Common myeloid progenitor, CD34-positive (primary cell): Measurements from ENCODE around the gene PRRT1B.

Experiments used
- CTCF ChIA-PET: fragments of 350-600 bp; sonication (Branson Sonifier 250); formaldehyde crosslinking; loops from one replicate; lab custom pipeline; 2021; ENCODE audit warnings: antibody characterized with exemption; lab: Charles Lee
- POLR2A ChIA-PET: fragments of 350-600 bp; sonication (Branson Sonifier 250); formaldehyde crosslinking; loops from one replicate; lab custom pipeline; 2021; ENCODE audit warnings: antibody characterized with exemption; lab: Charles Lee
- DNase-seq, 3 donors: peaks; one replicate each; pipeline versions ENCODE4 v3.0.0 to v3.0.0-alpha.2; 2013
- H3K27ac ChIP-seq, 2 experiments: 1 replicate in 1 of 2; 2 replicates in 1 of 2; pipeline ENCODE4 v1.7.0; 2013; ENCODE audit warnings: inconsistent platforms in 2 of 2, low read length in 2 of 2, mild to moderate bottlenecking in 2 of 2, low read depth in 1 of 2, moderate library complexity in 1 of 2; ENCODE audit not compliant: severe bottlenecking in 2 of 2, insufficient read depth in 1 of 2, poor library complexity in 1 of 2
- H3K27me3 ChIP-seq, 5 experiments: replicated peaks in 2 of 5; 1 replicate in 3 of 5; 2 replicates in 2 of 5; pipeline versions ENCODE4 v1.6.1 to v1.7.0; 2013; ENCODE audit warnings: low read length in 4 of 5, mild to moderate bottlenecking in 2 of 5, moderate library complexity in 2 of 5, inconsistent platforms in 1 of 5; ENCODE audit not compliant: insufficient read depth in 5 of 5, control insufficient read depth in 4 of 5
- H3K36me3 ChIP-seq, 4 experiments: 1 replicate in 2 of 4; 2 replicates in 2 of 4; pipeline versions ENCODE4 v1.6.1 to v1.7.0; 2013; ENCODE audit warnings: low read length in 3 of 4, control low read depth in 1 of 4, mild to moderate bottlenecking in 1 of 4; ENCODE audit not compliant: control insufficient read depth in 4 of 4, insufficient read depth in 4 of 4
- H3K4me1 ChIP-seq, 4 experiments: 1 replicate in 3 of 4; 2 replicates in 1 of 4; pipeline versions ENCODE4 v1.6.1 to v1.7.1; 2013; ENCODE audit warnings: low read length in 3 of 4, mild to moderate bottlenecking in 3 of 4, control low read depth in 1 of 4, inconsistent platforms in 1 of 4, moderate library complexity in 1 of 4; ENCODE audit not compliant: control insufficient read depth in 4 of 4, insufficient read depth in 4 of 4; ENCODE audit errors: control extremely low read depth in 1 of 4
- H3K4me3 ChIP-seq, 7 experiments: 1 replicate in 4 of 7; 2 replicates in 3 of 7; pipeline versions ENCODE4 v1.5.1 to v1.7.0; 2013; ENCODE audit warnings: mild to moderate bottlenecking in 7 of 7, low read length in 6 of 7, moderate library complexity in 6 of 7, inconsistent platforms in 2 of 7, low read depth in 2 of 7, control low read depth in 1 of 7; ENCODE audit not compliant: insufficient read depth in 4 of 7, control insufficient read depth in 1 of 7; ENCODE audit errors: extremely low read depth in 1 of 7
- H3K9me3 ChIP-seq, 5 experiments: 1 replicate in 4 of 5; 2 replicates in 1 of 5; pipeline versions ENCODE4 v1.6.1 to v1.7.1; 2013; ENCODE audit warnings: low read length in 4 of 5, mild to moderate bottlenecking in 2 of 5, inconsistent platforms in 1 of 5, low read depth in 1 of 5, moderate library complexity in 1 of 5; ENCODE audit not compliant: control insufficient read depth in 4 of 5, insufficient read depth in 2 of 5; ENCODE audit errors: control extremely low read depth in 1 of 5
- WGBS: methylation state at CpG from one replicate; pipeline ENCODE4 v1.1.5; 2013; ENCODE audit not compliant: insufficient coverage; 5-methylcytosine and 5-hydroxymethylcytosine counted together

PRRT1B gene

DNA sequence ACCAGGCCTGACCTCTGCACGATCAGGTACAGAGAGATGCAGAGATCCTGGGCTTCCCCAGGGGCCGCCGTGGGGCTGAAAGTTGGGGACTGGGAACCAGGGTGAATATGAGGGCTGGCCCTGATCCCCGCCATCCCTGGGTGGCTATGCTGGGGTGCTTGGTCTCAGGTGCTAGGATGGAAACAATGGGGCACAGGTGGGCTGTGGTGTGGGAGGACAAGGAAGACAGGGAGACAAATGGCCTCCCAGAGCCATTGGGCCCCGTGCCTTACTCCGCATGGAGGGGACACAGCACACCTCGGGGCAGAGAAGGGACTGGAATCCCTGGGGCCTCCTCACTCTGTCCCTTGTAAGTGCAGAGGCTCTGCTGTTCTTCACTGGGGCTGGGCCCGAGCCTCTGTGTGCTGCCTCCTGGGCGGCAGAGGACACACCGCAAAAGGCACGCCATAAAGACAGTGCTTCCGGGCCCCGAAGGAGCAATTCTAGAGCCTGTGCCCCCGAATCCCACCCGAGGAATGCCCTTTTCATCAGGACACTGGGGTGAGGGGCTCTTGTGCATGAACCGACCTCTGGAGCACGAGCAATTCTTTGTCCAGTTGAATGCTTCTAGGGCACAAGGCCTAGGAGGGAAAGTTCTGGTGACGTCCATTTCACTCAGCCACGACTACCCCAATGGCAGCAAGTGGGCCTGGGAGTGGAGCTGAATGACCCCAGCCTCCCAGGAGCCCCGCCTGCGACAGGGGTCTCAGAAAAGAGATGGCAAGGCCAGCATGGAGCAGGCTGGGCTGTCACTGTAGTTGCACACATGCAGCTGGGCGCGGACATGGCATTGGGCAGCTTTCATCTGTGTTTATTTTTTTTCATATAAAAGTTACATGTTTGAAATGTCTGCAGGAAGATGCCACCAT, 30.9 kb downstream of the PRRT1B start:
- Histone ChIP-seq H3K27ac (no peak overlapping the region), H3K9me3 (no peaks in the 10 kb centered on the region), H3K36me3 (peaks cover 0 to 47% (median 11%) of the 10 kb centered on the region in 4 experiments), H3K4me3 (no peak overlapping the region), H3K27me3 (no peaks in the 10 kb centered on the region), H3K4me1 (peaks cover 0 to 42% (median 37%) of the 10 kb centered on the region in 4 experiments)
- CTCF ChIA-PET = no interaction called here
- 98% methylated on average over 21 of the region's 23 CpGs for WGBS
- DNase-seq = no peak
- POLR2A ChIA-PET = no interaction called here

DNA sequence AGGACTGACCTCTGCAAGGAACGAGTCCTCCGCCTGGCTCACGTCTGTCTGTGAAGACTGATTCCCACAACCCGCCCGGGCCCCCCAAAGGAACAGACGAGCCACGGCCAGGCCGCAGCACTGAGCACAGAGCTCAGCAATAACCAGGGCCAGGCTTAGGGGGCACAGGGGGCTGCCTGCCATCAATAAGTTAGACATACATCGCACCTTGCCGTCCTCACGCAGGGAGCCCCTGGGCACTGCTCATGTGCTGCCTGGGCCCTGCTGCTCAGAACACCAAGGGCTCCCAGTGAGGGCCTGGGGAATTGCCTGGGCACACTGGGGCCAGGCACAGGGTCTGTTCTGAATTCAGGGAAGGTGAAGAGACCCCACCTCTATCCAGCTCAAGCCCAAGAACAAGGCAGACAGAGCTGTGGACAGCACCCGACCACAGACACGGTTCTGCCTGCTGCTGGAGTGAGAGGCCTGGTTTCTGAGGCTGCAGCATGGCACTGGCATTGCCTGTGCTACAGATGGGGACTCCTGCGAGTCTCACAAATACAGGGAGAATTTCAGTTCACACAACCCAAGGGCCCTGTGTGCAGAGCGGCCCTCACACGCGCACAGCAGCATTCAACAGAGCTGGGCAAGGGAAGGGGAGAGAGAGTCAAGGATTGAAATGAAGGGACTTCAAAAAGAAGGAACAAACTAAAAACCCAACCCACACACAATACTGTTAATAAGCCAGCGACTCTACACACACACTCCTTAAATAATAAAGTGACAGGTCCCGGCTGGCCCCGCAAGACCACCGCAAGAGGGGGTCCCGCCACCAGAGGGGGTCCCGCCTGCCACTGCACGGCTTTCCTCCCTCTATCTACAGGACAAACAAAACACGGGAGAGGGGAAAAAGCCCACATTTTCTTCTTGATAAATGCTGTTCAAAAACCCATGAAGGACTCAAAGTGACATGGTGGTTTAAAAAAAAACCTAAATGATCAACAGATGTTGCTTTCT, 32.0 kb downstream of the PRRT1B start:
- Histone ChIP-seq H3K9me3 (no peaks in the 10 kb centered on the region), H3K27me3 (no peaks in the 10 kb centered on the region), H3K27ac (no peak overlapping the region), H3K36me3 (peaks cover 0 to 55% (median 16%) of the 10 kb centered on the region in 4 experiments), H3K4me1 (peaks cover 0 to 42% (median 37%) of the 10 kb centered on the region in 4 experiments), H3K4me3 (no peak overlapping the region)
- ChIA-PET CTCF (interaction anchor here (1.3 kb wide), 1 partner anchor 7 kb away, joined by 4 read pairs; no protein-coding TSS in a partner anchor), POLR2A (no interaction called here)
- DNase-seq = peak in 1 of 3 donors; percentile 30
- WGBS = 67% methylated on average over 20 of the region's 25 CpGs

DNA sequence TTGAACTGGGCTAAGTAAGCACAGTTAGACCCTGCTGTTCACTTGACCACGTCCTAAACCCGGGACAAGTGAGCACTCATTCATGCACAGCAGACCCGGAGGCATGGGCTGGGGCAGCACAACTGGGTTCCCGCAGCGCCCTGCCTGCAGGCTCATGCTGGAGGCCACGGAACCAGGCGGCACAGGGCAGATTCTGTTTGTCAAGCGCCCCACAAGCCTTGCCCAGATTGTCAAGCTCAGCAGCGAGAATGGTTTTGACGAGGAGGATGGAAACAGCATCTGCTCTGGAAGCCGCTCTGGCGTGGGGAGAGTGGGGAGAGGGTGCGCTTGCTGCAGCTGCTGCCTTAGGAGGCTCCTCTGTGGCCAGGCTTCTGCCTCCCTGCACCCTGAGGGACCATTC, 32.7 kb downstream of the PRRT1B start:
- peaks cover 0 to 46% (median 38%) of the 10 kb centered on the region in 4 experiments for H3K4me1 ChIP-seq
- no peaks in the 10 kb centered on the region for H3K9me3 ChIP-seq
- WGBS = 84% methylated on average over 13 of the region's 13 CpGs
- peak overlapping the region in 2 of 7 experiments; percentile 46 to 62 for H3K4me3 ChIP-seq
- no peaks in the 10 kb centered on the region for H3K27me3 ChIP-seq
- ChIA-PET CTCF (interaction anchor here (1.3 to 1.9 kb wide), 4 partner anchors 8 to 162 kb away, joined by 3 to 10 read pairs (median 6); no protein-coding TSS in a partner anchor), POLR2A (no interaction called here)
- peak overlapping the region in 1 of 2 experiments; percentile 66 for H3K27ac ChIP-seq
- DNase-seq = peak in 1 of 3 donors; percentile 24
- H3K36me3 ChIP-seq = peaks cover 0 to 62% (median 18%) of the 10 kb centered on the region in 4 experiments

DNA sequence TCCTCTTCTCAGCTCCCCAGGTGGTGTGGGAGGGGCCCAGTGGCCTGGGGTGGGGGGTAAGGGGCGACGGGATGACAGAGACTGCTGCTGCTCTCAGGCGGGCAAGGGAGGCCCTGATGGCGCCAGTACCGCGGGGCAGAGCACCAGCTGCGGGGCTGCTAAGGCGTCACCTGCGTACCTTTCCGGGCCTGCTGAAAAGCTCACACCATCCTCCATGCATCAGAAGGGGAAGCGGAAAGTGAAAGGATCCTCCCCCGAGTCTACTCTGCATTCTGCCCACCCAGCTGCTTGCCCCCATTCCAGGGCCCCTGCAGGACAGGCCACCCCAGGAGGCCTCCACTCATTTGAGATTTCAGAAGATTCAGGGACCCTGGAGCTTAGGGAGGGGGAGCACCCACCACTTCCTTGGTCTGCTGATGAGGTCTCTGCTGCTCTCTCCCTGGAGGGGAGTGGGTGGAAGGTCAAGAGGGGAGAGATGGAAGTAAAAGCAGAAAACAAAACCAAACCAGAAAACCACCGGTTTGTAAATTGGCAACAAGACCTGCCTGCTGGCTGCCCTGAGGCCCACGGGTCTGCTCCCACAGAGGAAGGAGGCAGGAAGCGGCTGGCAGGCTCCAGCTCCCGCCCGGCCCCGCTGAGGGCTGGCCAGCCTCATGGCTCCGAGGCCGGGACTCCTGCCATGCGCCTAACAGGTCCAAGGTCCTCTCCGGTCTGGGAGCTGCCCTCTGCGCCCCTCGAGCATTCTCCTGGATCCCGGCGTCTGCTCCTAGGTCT, 33.6 kb downstream of the PRRT1B start:
- DNase-seq = peak; percentile 51 to 89 (median 83)
- Histone ChIP-seq H3K27ac (peak overlapping the region; percentile 25 to 66), H3K36me3 (peaks cover 0 to 66% (median 22%) of the 10 kb centered on the region in 4 experiments), H3K4me3 (peak overlapping the region in 4 of 7 experiments; percentile 12 to 62 (median 37)), H3K27me3 (no peaks in the 10 kb centered on the region), H3K9me3 (no peaks in the 10 kb centered on the region), H3K4me1 (peaks cover 0 to 55% (median 47%) of the 10 kb centered on the region in 4 experiments)
- POLR2A ChIA-PET = no interaction called here
- 17% methylated on average over 16 of the region's 26 CpGs for WGBS
- CTCF ChIA-PET = interaction anchor here (1.0 to 1.9 kb wide), 6 partner anchors 9 to 178 kb away, joined by 3 to 10 read pairs (median 4); no protein-coding TSS in a partner anchor

DNA sequence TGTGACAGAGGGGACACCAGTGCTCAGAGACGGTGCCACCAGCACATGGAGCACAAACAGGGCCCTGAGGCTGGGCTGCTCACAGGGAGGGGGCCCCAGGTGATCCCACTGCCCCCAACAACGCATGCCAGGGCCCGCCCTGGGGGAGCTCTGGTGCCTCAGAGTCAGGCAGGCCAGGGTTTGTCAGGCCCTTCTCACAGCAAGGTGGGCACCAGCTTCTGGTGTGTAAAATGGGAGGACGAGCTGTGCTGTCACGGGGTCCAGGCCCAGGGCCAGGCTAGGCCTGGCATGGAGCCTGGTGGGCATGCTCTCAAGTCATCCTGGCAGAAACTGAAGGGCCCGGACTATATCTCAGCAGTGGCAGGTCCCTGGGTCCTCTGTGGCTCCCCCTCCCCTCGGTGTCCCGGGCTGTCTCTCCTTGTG, 34.5 kb downstream of the PRRT1B start:
- H3K9me3 ChIP-seq = no peaks in the 10 kb centered on the region
- CTCF ChIA-PET = interaction anchor here (1.0 to 1.9 kb wide), 3 partner anchors 45 to 178 kb away, joined by 3 to 7 read pairs (median 4); no protein-coding TSS in a partner anchor
- no peaks in the 10 kb centered on the region for H3K27me3 ChIP-seq
- POLR2A ChIA-PET = interaction anchor here (0.6 kb wide), 1 partner anchor 1961 kb away, joined by 3 read pairs; no protein-coding TSS in a partner anchor
- DNase-seq = no peak
- 85% methylated on average over 8 of the region's 8 CpGs for WGBS
- H3K4me3 ChIP-seq = no peak overlapping the region
- peaks cover 0 to 73% (median 24%) of the 10 kb centered on the region in 4 experiments for H3K36me3 ChIP-seq
- no peak overlapping the region for H3K27ac ChIP-seq
- peaks cover 2 to 64% (median 56%) of the 10 kb centered on the region in 4 experiments for H3K4me1 ChIP-seq

DNA sequence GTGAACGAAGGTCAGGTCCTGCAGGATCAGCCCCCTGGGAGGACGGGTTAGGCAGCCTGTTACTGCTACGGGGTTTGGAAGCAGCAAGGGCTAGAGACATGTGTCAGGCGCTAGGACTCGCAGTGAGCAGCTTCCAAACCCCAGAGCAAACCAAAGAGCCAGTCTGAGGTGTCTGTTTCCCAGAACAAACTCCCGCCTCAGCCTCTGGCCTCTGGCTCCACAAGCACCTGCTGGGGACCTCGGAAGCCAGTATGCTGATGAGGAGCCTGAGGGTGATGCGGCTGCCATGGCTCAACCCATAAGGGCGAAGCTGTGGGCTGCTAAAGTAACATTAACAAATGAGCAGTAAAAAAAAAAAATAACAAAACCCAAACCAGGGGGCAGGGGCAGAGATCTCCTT, 35.0 kb downstream of the PRRT1B start:
- no peak overlapping the region for H3K4me3 ChIP-seq
- no peak overlapping the region for H3K27ac ChIP-seq
- DNase-seq = no peak
- no peaks in the 10 kb centered on the region for H3K27me3 ChIP-seq
- H3K4me1 ChIP-seq = peaks cover 6 to 70% (median 62%) of the 10 kb centered on the region in 4 experiments
- ChIA-PET POLR2A (interaction anchor here (0.6 kb wide), 1 partner anchor 1960 kb away, joined by 3 read pairs; no protein-coding TSS in a partner anchor), CTCF (interaction anchor here (1.0 kb wide), 1 partner anchor 168 kb away, joined by 3 read pairs; no protein-coding TSS in a partner anchor)
- H3K36me3 ChIP-seq = peaks cover 0 to 69% (median 24%) of the 10 kb centered on the region in 4 experiments
- no peaks in the 10 kb centered on the region for H3K9me3 ChIP-seq
- WGBS = 96% methylated on average over 6 of the region's 9 CpGs
